ENCODE results near the gene GPR34. TPM values are rescaled to one million over a fixed set of nuclear protein-coding genes. Genes with fewer than 3 reads are reported as not detected.
A peak's percentile ranks its signal among the peaks of the same experiment; 100 is the strongest.

GPR34 gene
- total and polyA plus RNA-seq, 9 of the 15 experiments (the other 6 are each of a cell fraction or from before 2014, with no cell fraction given) = 0.13 TPM; not detected in 8

DNA sequence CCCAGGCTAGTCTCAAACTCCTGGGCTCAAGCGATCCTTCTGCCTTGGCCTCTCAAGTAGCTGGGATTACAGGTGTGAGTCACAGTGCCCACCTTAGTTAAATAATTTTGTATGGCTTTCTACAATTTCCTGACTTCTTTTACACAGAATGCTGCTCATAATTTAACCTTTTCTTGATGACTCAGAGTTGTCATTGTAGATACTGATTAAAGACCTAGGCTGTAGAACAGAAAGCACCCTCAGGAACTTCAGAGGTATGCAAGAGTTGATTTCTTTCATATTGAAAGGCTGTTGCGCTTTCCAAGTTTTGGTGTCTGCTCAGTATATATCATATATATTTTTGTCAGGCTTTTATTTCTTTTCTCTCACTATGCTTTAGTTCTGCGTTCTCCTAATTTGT lies 21.1 kb upstream of the GPR34 start:
- ChIA-PET CTCF (ENCODE audit: low intra/inter-chr PET ratio) (interaction anchor here (0.6 kb wide), 1 partner anchor 21 kb away, joined by 3 read pairs; the partner anchor contains the start of gene GPR34), POLR2A (no interaction called here)
- no peak overlapping the region for H3K4me2 ChIP-seq (ENCODE audit: insufficient read depth, low read length)
- FAIRE-seq = no peak
- H3K36me3 ChIP-seq (ENCODE audit: control insufficient read depth, insufficient read depth, low read length) = no peaks in the 10 kb centered on the region
- H3K9me1 ChIP-seq (ENCODE audit: control insufficient read depth, insufficient read depth, low read length) = no peaks in the 10 kb centered on the region
- no peaks in the 10 kb centered on the region for H4K20me1 ChIP-seq (replicated peaks; ENCODE audit: control insufficient read depth, insufficient read depth, low read length)
- H3K27me3 ChIP-seq (ENCODE audit: control insufficient read depth in 2 of 2, insufficient read depth in 2 of 2, low read length in 2 of 2) = no peaks in the 10 kb centered on the region
- no TSS peak for BruUV-seq (replicated peaks)
- H3K9ac ChIP-seq (ENCODE audit: insufficient read depth in 1 of 2, low read depth in 2 of 2, low read length in 2 of 2) = no peak overlapping the region
- H3K27ac ChIP-seq (ENCODE audit: extremely low read depth, low read depth, low read length) = no peak overlapping the region
- H3K4me3 ChIP-seq = no peak overlapping the region
- H3K4me1 ChIP-seq (replicated peaks in 1 of 2; ENCODE audit: control insufficient read depth in 2 of 2, insufficient read depth in 2 of 2, low read length in 2 of 2) = peaks cover 0 to 3% of the 10 kb centered on the region in 2 experiments; a peak in 2 of 5 replicates
- in situ Hi-C loops (cut with MboI) = no loop called here
- intact Hi-C loops (cut with micrococcal nuclease) = no loop called here
- no peaks in the 10 kb centered on the region for H3K9me3 ChIP-seq (replicated peaks; ENCODE audit: control insufficient read depth, insufficient read depth, low read depth, low read length)
- 59% methylated on average over 3 of the region's 3 CpGs for WGBS (ENCODE audit: insufficient coverage, low coverage, missing lambda C conversion rate)
- no peak for DNase-seq (ENCODE audit: extremely low read depth in 1 of 4, low spot score in 3 of 4)
- no peak overlapping the region for H2AFZ ChIP-seq (ENCODE audit: low read depth, low read length)
- ATAC-seq = no peak
- TF ChIP-seq, protein P1, sequence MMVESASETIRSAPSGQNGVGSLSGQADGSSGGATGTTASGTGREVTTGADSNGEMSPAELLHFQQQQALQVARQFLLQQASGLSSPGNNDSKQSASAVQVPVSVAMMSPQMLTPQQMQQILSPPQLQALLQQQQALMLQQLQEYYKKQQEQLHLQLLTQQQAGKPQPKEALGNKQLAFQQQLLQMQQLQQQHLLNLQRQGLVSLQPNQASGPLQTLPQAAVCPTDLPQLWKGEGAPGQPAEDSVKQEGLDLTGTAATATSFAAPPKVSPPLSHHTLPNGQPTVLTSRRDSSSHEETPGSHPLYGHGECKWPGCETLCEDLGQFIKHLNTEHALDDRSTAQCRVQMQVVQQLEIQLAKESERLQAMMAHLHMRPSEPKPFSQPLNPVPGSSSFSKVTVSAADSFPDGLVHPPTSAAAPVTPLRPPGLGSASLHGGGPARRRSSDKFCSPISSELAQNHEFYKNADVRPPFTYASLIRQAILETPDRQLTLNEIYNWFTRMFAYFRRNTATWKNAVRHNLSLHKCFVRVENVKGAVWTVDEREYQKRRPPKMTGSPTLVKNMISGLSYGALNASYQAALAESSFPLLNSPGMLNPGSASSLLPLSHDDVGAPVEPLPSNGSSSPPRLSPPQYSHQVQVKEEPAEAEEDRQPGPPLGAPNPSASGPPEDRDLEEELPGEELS (CRISPR knock-in tag; IDR thresholded peaks at IDR 0.05; ENCODE audit: borderline replicate concordance) = no peak
- no peak for TF ChIP-seq POLR3G (IDR thresholded peaks at IDR 0.05; ENCODE audit: extremely low read depth, insufficient read length, insufficient replicate concordance)
- no peak for TF ChIP-seq CAMTA2 (CRISPR knock-in tag; conservative IDR thresholded peaks at IDR 0.05)
- 0 out of 2 replicates have a peak, but pooled peaks have one; percentile 11 for TF ChIP-seq JUND (IDR thresholded peaks at IDR 0.05; ENCODE audit: borderline replicate concordance, low read depth, low read length)
- no peak for TF ChIP-seq JUND (tag; IDR thresholded peaks at IDR 0.05; ENCODE audit: borderline replicate concordance, low read depth, low read length)
- H3K79me2 ChIP-seq (ENCODE audit: control insufficient read depth, insufficient read depth, low read length) = no peaks in the 10 kb centered on the region

All from K562 (cell line).